ENCODE data around the gene ADGRA1.

Gene ADGRA1

GRCh38 chr10:133121479-133121878 is 33.8 kb downstream of the ADGRA1 start:
- H3K4me2 ChIP-seq (ENCODE audit: insufficient read depth, low read length) = no peak overlapping the region
- no peaks in the 10 kb centered on the region for H3K79me2 ChIP-seq (ENCODE audit: insufficient read depth, low read length)
- TF ChIP-seq EZH2 (IDR thresholded peaks at IDR 0.05; ENCODE audit: borderline replicate concordance, low read depth, low read length, severe bottlenecking) (no peak), CTCF (IDR thresholded peaks at IDR 0.05; ENCODE audit: borderline replicate concordance, extremely low read depth, low read length, poor library complexity, severe bottlenecking) (no peak)
- ATAC-seq (ENCODE audit: insufficient read depth, low read depth) (no peak), DNase-seq (no peak)
- H2AFZ ChIP-seq (ENCODE audit: low read depth, low read length) = no peak overlapping the region
- H3K27ac ChIP-seq (ENCODE audit: low read length) = no peak overlapping the region
- H3K9me3 ChIP-seq (ENCODE audit: insufficient read depth, low read length, severe bottlenecking) = peaks cover 13% of the 10 kb centered on the region
- no peak overlapping the region for H3K4me3 ChIP-seq (ENCODE audit: low read depth in 1 of 2, low read length in 2 of 2)
- no peak overlapping the region for H3K9ac ChIP-seq (ENCODE audit: low read depth, low read length)
- H3K27me3 ChIP-seq (ENCODE audit: insufficient read depth, low read length, poor library complexity) = no peaks in the 10 kb centered on the region
- H3K4me1 ChIP-seq (ENCODE audit: insufficient read depth, low read length) = no peaks in the 10 kb centered on the region
- H3K36me3 ChIP-seq (ENCODE audit: insufficient read depth, low read length) = no peaks in the 10 kb centered on the region
- no peaks in the 10 kb centered on the region for H4K20me1 ChIP-seq (ENCODE audit: insufficient read depth, low read length)

GRCh38 chr10:133122171-133122935 is 34.6 kb downstream of the ADGRA1 start:
- Histone ChIP-seq H3K4me1 (ENCODE audit: insufficient read depth, low read length) (no peaks in the 10 kb centered on the region), H4K20me1 (ENCODE audit: insufficient read depth, low read length) (no peaks in the 10 kb centered on the region), H3K79me2 (ENCODE audit: insufficient read depth, low read length) (no peaks in the 10 kb centered on the region), H3K9ac (ENCODE audit: low read depth, low read length) (no peak overlapping the region), H3K27me3 (ENCODE audit: insufficient read depth, low read length, poor library complexity) (no peaks in the 10 kb centered on the region), H3K4me3 (ENCODE audit: low read depth in 1 of 2, low read length in 2 of 2) (no peak overlapping the region), H3K4me2 (ENCODE audit: insufficient read depth, low read length) (no peak overlapping the region), H3K36me3 (ENCODE audit: insufficient read depth, low read length) (no peaks in the 10 kb centered on the region), H3K9me3 (ENCODE audit: insufficient read depth, low read length, severe bottlenecking) (peaks cover 13% of the 10 kb centered on the region), H3K27ac (ENCODE audit: low read length) (no peak overlapping the region), H2AFZ (ENCODE audit: low read depth, low read length) (no peak overlapping the region)
- ATAC-seq (ENCODE audit: insufficient read depth, low read depth) (no peak), DNase-seq (no peak)
- TF ChIP-seq CTCF (IDR thresholded peaks at IDR 0.05; ENCODE audit: borderline replicate concordance, extremely low read depth, low read length, poor library complexity, severe bottlenecking) (no peak), EZH2 (IDR thresholded peaks at IDR 0.05; ENCODE audit: borderline replicate concordance, low read depth, low read length, severe bottlenecking) (no peak)

GRCh38 chr10:133123050-133123745 is 35.5 kb downstream of the ADGRA1 start:
- no peaks in the 10 kb centered on the region for H3K27me3 ChIP-seq (ENCODE audit: insufficient read depth, low read length, poor library complexity)
- no peak for ATAC-seq (ENCODE audit: insufficient read depth, low read depth)
- TF ChIP-seq CTCF (IDR thresholded peaks at IDR 0.05; ENCODE audit: borderline replicate concordance, extremely low read depth, low read length, poor library complexity, severe bottlenecking) = no peak
- TF ChIP-seq EZH2 (IDR thresholded peaks at IDR 0.05; ENCODE audit: borderline replicate concordance, low read depth, low read length, severe bottlenecking) = no peak
- no peak for DNase-seq
- H3K36me3 ChIP-seq (ENCODE audit: insufficient read depth, low read length) = no peaks in the 10 kb centered on the region
- H3K27ac ChIP-seq (ENCODE audit: low read length) = no peak overlapping the region
- no peaks in the 10 kb centered on the region for H4K20me1 ChIP-seq (ENCODE audit: insufficient read depth, low read length)
- no peak overlapping the region for H2AFZ ChIP-seq (ENCODE audit: low read depth, low read length)
- no peak overlapping the region for H3K4me2 ChIP-seq (ENCODE audit: insufficient read depth, low read length)
- H3K9ac ChIP-seq (ENCODE audit: low read depth, low read length) = no peak overlapping the region
- no peak overlapping the region for H3K4me3 ChIP-seq (ENCODE audit: low read depth in 1 of 2, low read length in 2 of 2)
- no peaks in the 10 kb centered on the region for H3K4me1 ChIP-seq (ENCODE audit: insufficient read depth, low read length)
- H3K79me2 ChIP-seq (ENCODE audit: insufficient read depth, low read length) = no peaks in the 10 kb centered on the region
- H3K9me3 ChIP-seq (ENCODE audit: insufficient read depth, low read length, severe bottlenecking) = peaks cover 9% of the 10 kb centered on the region

Measured in DND-41 (cell line).